GM12878 (cell line): Measurements from ENCODE around the gene TTC38. TPM values are rescaled to one million over a fixed set of nuclear protein-coding genes. Genes with fewer than 3 reads are reported as not detected.

Experiments used
- ATAC-seq: fragments of 200-7000 bp; cut with Tn5 transposase; 3 replicates; pipeline ENCODE4 v1.9.1; 2020; ENCODE audit warnings: mild to moderate bottlenecking, moderate library complexity
- BruUV-seq: library from RNA; stranded (reverse); fragments of 400-500 nt; replicated peaks from 2 replicates; lab custom pipeline; 2021; lab: Mats Ljungman, UMichigan
- CTCF ChIA-PET: fragments of 300-600 bp; sonication (Branson Sonifier 250); formaldehyde crosslinking; extraction: SDS; loops from one replicate; lab custom pipeline; 2021; ENCODE audit warnings: inconsistent platforms; lab: Yijun Ruan, JAX
- POLR2A ChIA-PET: fragments of 350-600 bp; formaldehyde crosslinking; extraction: SDS; loops from one replicate; lab custom pipeline; 2021; ENCODE audit warnings: inconsistent platforms; lab: Charles Lee
- RAD21 ChIA-PET: fragments of 300-600 bp; sonication (Branson Sonifier 250); formaldehyde crosslinking; loops from one replicate; lab custom pipeline; 2023; ENCODE audit warnings: antibody characterized with exemption; ENCODE audit not compliant: unreplicated experiment; lab: Charles Lee
- SMC1A ChIA-PET: fragments of 300-600 bp; sonication (Branson Sonifier 250); formaldehyde crosslinking; loops from one replicate; lab custom pipeline; 2023; ENCODE audit not compliant: unreplicated experiment, uncharacterized antibody; lab: Charles Lee
- DNase-seq: peaks from one replicate; pipeline ENCODE4 v3.0.0-alpha.2; 2011; ENCODE audit warnings: low read depth, low spot score
- FAIRE-seq: peaks from 3 replicates; lab custom pipeline; 2011; peaks lifted over from hg19 to GRCh38; lab: Jason Lieb, UNC
- H2AFZ ChIP-seq: 2 replicates; pipeline ENCODE4 v1.6.0; 2011; ENCODE audit warnings: low read depth, low read length, control low read depth; ENCODE audit not compliant: control insufficient read depth
- H3K27ac ChIP-seq: 2 replicates; pipeline ENCODE4 v1.5.1; 2011; ENCODE audit warnings: control low read depth; ENCODE audit not compliant: control insufficient read depth, insufficient read depth
- H3K27me3 ChIP-seq, 2 experiments: replicated peaks in 1 of 2; 2 replicates each; pipeline versions ENCODE4 v1.6.0 to v1.6.1; 2011; ENCODE audit warnings: low read length in 1 of 2; ENCODE audit not compliant: control insufficient read depth in 2 of 2, insufficient read depth in 2 of 2
- H3K36me3 ChIP-seq, 2 experiments: 2 replicates each; pipeline ENCODE4 v1.5.1; 2011; ENCODE audit warnings: low read length in 1 of 2; ENCODE audit not compliant: control insufficient read depth in 2 of 2, insufficient read depth in 2 of 2
- H3K4me1 ChIP-seq: 2 replicates; pipeline ENCODE4 v1.6.1; 2011; ENCODE audit warnings: mild to moderate bottlenecking, low read length, moderate library complexity, mixed read lengths; ENCODE audit not compliant: control insufficient read depth, insufficient read depth
- H3K4me2 ChIP-seq: 2 replicates; pipeline ENCODE4 v1.6.0; 2011; ENCODE audit warnings: control low read depth; ENCODE audit not compliant: control insufficient read depth, insufficient read depth
- H3K4me3 ChIP-seq: fragments of 200-600 bp; sonication (generic); 2 replicates; pipeline ENCODE4 v1.5.1; 2016
- H3K79me2 ChIP-seq: 2 replicates; pipeline ENCODE4 v1.6.0; 2011; ENCODE audit warnings: low read length; ENCODE audit not compliant: control insufficient read depth, insufficient read depth
- H3K9ac ChIP-seq: 2 replicates; pipeline ENCODE4 v1.8.0; 2011; ENCODE audit warnings: low read length, control low read depth, mixed read lengths; ENCODE audit not compliant: control insufficient read depth, insufficient read depth
- H3K9me3 ChIP-seq: replicated peaks from 3 replicates; pipeline ENCODE4 v1.5.1; 2011; ENCODE audit warnings: mild to moderate bottlenecking, low read length; ENCODE audit not compliant: control insufficient read depth, insufficient read depth
- H4K20me1 ChIP-seq: 2 replicates; pipeline ENCODE4 v1.6.0; 2011; ENCODE audit not compliant: control insufficient read depth, insufficient read depth
- EZH2 ChIP-seq: IDR thresholded peaks from 2 replicates; pipeline ENCODE4 v1.6.1; 2012; ENCODE audit warnings: low read depth, mild to moderate bottlenecking, control low read depth, inconsistent platforms, low read length, borderline replicate concordance; ENCODE audit not compliant: control insufficient read depth
- IKZF2 ChIP-seq, 2 experiments: fragments of 450-650 bp; IDR thresholded peaks; 2 replicates each; pipeline ENCODE4 v1.6.1; 2017; ENCODE audit warnings: mild to moderate bottlenecking in 2 of 2, moderate library complexity in 2 of 2
- KLF5 ChIP-seq: fragments of 450-650 bp; IDR thresholded peaks from 2 replicates; pipeline ENCODE4 v1.6.1; 2014; ENCODE audit warnings: mild to moderate bottlenecking; ENCODE audit not compliant: partially characterized antibody
- LARP7 ChIP-seq: fragments of 450-650 bp; IDR thresholded peaks from 2 replicates; pipeline ENCODE4 v1.6.1; 2017; ENCODE audit warnings: mild to moderate bottlenecking
- RCOR1 ChIP-seq: conservative IDR thresholded peaks from 2 replicates; pipeline ENCODE4 v1.6.1; 2012; ENCODE audit warnings: low read depth, low read length, improper control_type of control experiment
- SP1 ChIP-seq: IDR thresholded peaks from one replicate; pipeline ENCODE4 v1.6.1; 2011; ENCODE audit warnings: low read depth, low read length
- whole genome bisulfite sequencing: methylation state at CpG from one replicate; pipeline ENCODE4 v1.1.6; 2016; ENCODE audit warnings: low lambda C conversion rate; ENCODE audit not compliant: insufficient replicate concordance, insufficient coverage; ENCODE audit errors: missing lambda C conversion rate; 5-methylcytosine and 5-hydroxymethylcytosine counted together
- in situ Hi-C: fragments of 300-500 bp; cut with MboI; formaldehyde crosslinking; loops from 9 replicates; pipeline ENCODE4 v1.14.3; 2018; ENCODE audit warnings: mixed read lengths
- intact Hi-C: fragments of 100-400 bp; cut with micrococcal nuclease; formaldehyde crosslinking; loops from one replicate; pipeline ENCODE4 v1.14.2; 2022; ENCODE audit not compliant: unreplicated experiment
- polyA plus RNA-seq, 11 experiments: library from polyadenylated mRNA; depleted of rRNA in 4 of 11; unstranded in 6 of 11; stranded (reverse) in 5 of 11; fragments of >200 nt; fragmentation: Nextera tagmentation in 4 of 11; fragmentation: Illumina TruSeq in 1 of 11; extraction: Ambion mirVana in 4 of 11; extraction: Trizol in 1 of 11; gene quantifications; 1 replicate in 1 of 11; 2 replicates in 10 of 11; pipeline versions ENCODE4 v1.2.1 to v1.2.3, GENCODE V29; 2011 to 2016; ENCODE audit warnings: inconsistent platforms in 2 of 11, missing spikeins in 2 of 11, low read depth in 1 of 11
- total RNA-seq, 4 experiments: library from RNA; depleted of rRNA in 3 of 4; stranded (reverse); fragments of >200 nt in 3 of 4; fragmentation: Illumina TruSeq in 1 of 4; extraction: Trizol in 1 of 4; gene quantifications; 2 replicates each; pipeline versions ENCODE4 v1.2.1 to v1.2.3, GENCODE V29; 2013 to 2021
- TF ChIP-seq, protein P1 (sequence below): fragments of 450-650 bp; IDR thresholded peaks from 2 replicates; pipeline ENCODE4 v1.6.1; 2017; ENCODE audit warnings: mild to moderate bottlenecking

The TTC38 gene
- total and polyA plus RNA-seq, 10 of the 15 experiments (the other 5 are each of a cell fraction or from before 2014, with no cell fraction given): 0.58 to 39.9 (median 13.0) TPM

DNA sequence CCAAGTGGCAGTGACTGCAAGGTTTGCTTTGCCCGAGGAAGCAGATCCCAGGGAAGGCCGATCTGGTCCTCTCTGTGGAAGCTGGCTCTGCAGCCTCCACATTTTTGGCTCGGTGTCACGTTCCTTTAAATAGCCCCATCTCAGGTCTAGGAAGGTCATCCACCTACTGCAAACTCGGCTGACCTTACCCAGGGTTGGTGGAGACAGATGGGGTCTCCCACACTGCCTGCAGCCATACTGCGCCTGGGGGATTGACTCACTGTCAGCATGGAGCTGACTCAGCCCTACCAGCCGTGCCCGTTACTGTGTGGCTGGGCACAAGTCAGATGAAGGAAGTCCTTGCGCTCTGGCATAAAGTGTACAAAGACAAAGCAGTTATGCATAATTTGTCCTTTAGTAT, 34.6 kb upstream of the TTC38 start (continued):
- TF ChIP-seq EZH2: no peak
- TF ChIP-seq LARP7: no peak
- TF ChIP-seq, protein P1, sequence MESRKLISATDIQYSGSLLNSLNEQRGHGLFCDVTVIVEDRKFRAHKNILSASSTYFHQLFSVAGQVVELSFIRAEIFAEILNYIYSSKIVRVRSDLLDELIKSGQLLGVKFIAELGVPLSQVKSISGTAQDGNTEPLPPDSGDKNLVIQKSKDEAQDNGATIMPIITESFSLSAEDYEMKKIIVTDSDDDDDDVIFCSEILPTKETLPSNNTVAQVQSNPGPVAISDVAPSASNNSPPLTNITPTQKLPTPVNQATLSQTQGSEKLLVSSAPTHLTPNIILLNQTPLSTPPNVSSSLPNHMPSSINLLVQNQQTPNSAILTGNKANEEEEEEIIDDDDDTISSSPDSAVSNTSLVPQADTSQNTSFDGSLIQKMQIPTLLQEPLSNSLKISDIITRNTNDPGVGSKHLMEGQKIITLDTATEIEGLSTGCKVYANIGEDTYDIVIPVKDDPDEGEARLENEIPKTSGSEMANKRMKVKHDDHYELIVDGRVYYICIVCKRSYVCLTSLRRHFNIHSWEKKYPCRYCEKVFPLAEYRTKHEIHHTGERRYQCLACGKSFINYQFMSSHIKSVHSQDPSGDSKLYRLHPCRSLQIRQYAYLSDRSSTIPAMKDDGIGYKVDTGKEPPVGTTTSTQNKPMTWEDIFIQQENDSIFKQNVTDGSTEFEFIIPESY: no peak

DNA sequence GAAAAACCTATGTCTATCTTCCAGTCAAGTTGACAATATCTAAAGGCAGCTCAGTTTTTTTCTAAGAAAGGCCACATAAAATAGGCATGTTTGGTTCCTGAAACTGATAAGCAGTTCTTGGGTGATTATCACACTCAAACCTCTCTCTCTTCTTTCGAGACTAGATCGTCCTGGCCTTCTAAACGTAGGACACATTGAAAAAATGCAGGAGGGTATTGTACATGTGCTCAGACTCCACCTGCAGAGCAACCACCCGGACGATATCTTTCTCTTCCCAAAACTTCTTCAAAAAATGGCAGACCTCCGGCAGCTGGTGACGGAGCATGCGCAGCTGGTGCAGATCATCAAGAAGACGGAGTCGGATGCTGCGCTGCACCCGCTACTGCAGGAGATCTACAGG, 32.8 kb upstream of the TTC38 start:
- peaks cover 4% of the 10 kb centered on the region for H3K4me1 ChIP-seq
- WGBS: 94% methylated on average over 12 of the region's 12 CpGs
- in situ Hi-C loops (no loop called here), intact Hi-C loops (no loop called here)
- no peaks in the 10 kb centered on the region for H4K20me1 ChIP-seq
- ChIA-PET RAD21 (no interaction called here), CTCF (no interaction called here), SMC1A (interaction anchor here (1.3 kb wide), 1 partner anchor 61 kb away, joined by 3 read pairs; the partner anchor contains the start of gene GTSE1), POLR2A (no interaction called here)
- TF ChIP-seq KLF5: no peak
- no peak for TF ChIP-seq RCOR1
- no peak for TF ChIP-seq IKZF2 (IDR thresholded peaks at IDR 0.05)
- no peak for TF ChIP-seq SP1
- no peak overlapping the region for H3K4me2 ChIP-seq
- H3K36me3 ChIP-seq: no peaks in the 10 kb centered on the region
- H3K79me2 ChIP-seq: no peaks in the 10 kb centered on the region
- H3K27ac ChIP-seq: no peak overlapping the region
- H2AFZ ChIP-seq: no peak overlapping the region
- no peak for ATAC-seq
- H3K4me3 ChIP-seq: no peak overlapping the region
- BruUV-seq: no TSS peak
- no peak overlapping the region for H3K9ac ChIP-seq
- FAIRE-seq: no peak
- no peaks in the 10 kb centered on the region for H3K9me3 ChIP-seq
- H3K27me3 ChIP-seq: no peaks in the 10 kb centered on the region
- no peak for DNase-seq
